GM12892 (cell line): Measurements from ENCODE around the gene PRIMA1.

Source experiments
- POLR2A ChIP-seq: IDR thresholded peaks from 2 replicates; pipeline ENCODE4 v1.6.1; 2011; ENCODE audit warnings: low read depth, low read length, control low read depth
- POLR2AphosphoS5 ChIP-seq: IDR thresholded peaks from 2 replicates; pipeline ENCODE4 v1.6.1; 2011; ENCODE audit warnings: low read depth, low read length, control low read depth

DNA sequence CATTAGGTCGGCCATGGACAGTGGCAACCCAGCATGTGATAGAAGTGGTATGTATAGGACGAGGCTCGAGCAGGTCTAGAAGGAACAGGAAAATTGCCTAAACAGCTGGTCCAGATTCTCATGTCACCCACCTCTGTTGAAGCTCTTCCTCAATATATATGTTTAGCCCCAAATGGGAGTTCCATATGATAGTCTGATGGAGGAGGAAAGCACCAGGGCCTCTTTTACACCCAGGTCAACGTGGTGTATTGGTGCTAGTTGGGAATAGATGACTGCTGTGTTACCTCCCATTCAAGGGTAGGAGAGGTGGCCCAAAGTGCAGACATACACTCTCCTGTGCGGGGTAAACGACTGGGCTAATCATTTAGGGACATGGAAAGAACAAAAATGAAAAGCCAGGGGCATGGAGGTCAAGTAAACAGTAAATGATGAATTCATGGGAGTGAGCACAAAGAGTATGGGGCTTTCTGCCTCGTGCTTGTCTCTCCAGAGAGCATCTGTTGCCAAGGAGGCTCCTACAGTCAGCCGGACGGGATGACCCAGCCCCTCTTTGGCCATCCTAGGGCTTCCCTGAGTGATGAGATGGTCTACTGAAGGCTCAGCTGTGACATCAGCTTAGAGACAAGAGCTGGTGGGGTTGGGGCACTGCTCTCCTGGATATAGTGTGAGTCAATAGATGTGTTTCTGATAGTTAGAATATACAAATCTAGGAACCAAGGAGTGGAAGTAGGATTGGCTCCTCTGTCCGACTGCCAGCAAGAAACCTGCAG lies 5.5 kb upstream of the PRIMA1 start:
- no peak for TF ChIP-seq POLR2AphosphoS5
- TF ChIP-seq POLR2A = no peak
